ENCODE measurements around the gene FBLIM1. TPM values are rescaled to one million over a fixed set of nuclear protein-coding genes. Genes with fewer than 3 reads are reported as not detected.
A peak's percentile ranks its signal among the peaks of the same experiment; 100 is the strongest.
"Not testable (repeated sequence)": the region's sequence is repeated elsewhere in the genome, so short reads cannot be mapped to it uniquely, and the experiment has no call there.

FBLIM1 gene
- total RNA-seq, 1 experiment from 2014 or later = not detected

- no peaks in the 10 kb centered on the region for H3K4me1 ChIP-seq (ENCODE audit: low read length)
- H3K4me3 ChIP-seq (ENCODE audit: low read length) = no peak overlapping the region
- H3K9me2 ChIP-seq (replicated peaks; ENCODE audit: insufficient read depth, low read length) = no peaks in the 10 kb centered on the region
- H3K9me3 ChIP-seq (ENCODE audit: low read length) = no peaks in the 10 kb centered on the region
- H3K27ac ChIP-seq (ENCODE audit: low read length) = no peak overlapping the region
- no peaks in the 10 kb centered on the region for H3K79me2 ChIP-seq (ENCODE audit: low read length)
- no peak overlapping the region for H3K4me2 ChIP-seq (ENCODE audit: low read depth, low read length, poor library complexity, severe bottlenecking)
- no peaks in the 10 kb centered on the region for H3K27me3 ChIP-seq (ENCODE audit: low read length)
- H2AFZ ChIP-seq (ENCODE audit: low read length) = no peak overlapping the region
- H3K9ac ChIP-seq (ENCODE audit: low read length) = no peak overlapping the region
- DNase-seq = no peak
- no peaks in the 10 kb centered on the region for H4K20me1 ChIP-seq (ENCODE audit: insufficient read depth, low read depth, low read length)
- no peaks in the 10 kb centered on the region for H3K36me3 ChIP-seq (ENCODE audit: insufficient read depth, low read length)
Measured at GRCh38 chr1:15799928-15800835, 41.6 kb downstream of the FBLIM1 start.

- Histone ChIP-seq H3K79me2 (ENCODE audit: low read length) (no peaks in the 10 kb centered on the region), H3K4me2 (ENCODE audit: low read depth, low read length, poor library complexity, severe bottlenecking) (no peak overlapping the region), H3K4me1 (ENCODE audit: low read length) (no peaks in the 10 kb centered on the region), H4K20me1 (ENCODE audit: insufficient read depth, low read depth, low read length) (no peaks in the 10 kb centered on the region), H3K9me2 (replicated peaks; ENCODE audit: insufficient read depth, low read length) (no peaks in the 10 kb centered on the region), H3K9ac (ENCODE audit: low read length) (no peak overlapping the region), H2AFZ (ENCODE audit: low read length) (no peak overlapping the region), H3K27me3 (ENCODE audit: low read length) (no peaks in the 10 kb centered on the region), H3K9me3 (ENCODE audit: low read length) (no peaks in the 10 kb centered on the region), H3K27ac (ENCODE audit: low read length) (no peak overlapping the region), H3K4me3 (ENCODE audit: low read length) (no peak overlapping the region), H3K36me3 (ENCODE audit: insufficient read depth, low read length) (no peaks in the 10 kb centered on the region)
- DNase-seq = no peak
Measured at GRCh38 chr1:15802234-15802965, 43.8 kb downstream of the FBLIM1 start.

GRCh38 chr1:15803380-15803779, 44.8 kb downstream of the FBLIM1 start:
- Histone ChIP-seq H3K4me1 (ENCODE audit: low read length) (no peaks in the 10 kb centered on the region), H3K27ac (ENCODE audit: low read length) (no peak overlapping the region), H3K79me2 (ENCODE audit: low read length) (no peaks in the 10 kb centered on the region), H3K9me2 (replicated peaks; ENCODE audit: insufficient read depth, low read length) (no peaks in the 10 kb centered on the region), H3K9me3 (ENCODE audit: low read length) (no peaks in the 10 kb centered on the region), H2AFZ (ENCODE audit: low read length) (no peak overlapping the region), H3K4me2 (ENCODE audit: low read depth, low read length, poor library complexity, severe bottlenecking) (no peak overlapping the region), H3K27me3 (ENCODE audit: low read length) (no peaks in the 10 kb centered on the region), H3K36me3 (ENCODE audit: insufficient read depth, low read length) (no peaks in the 10 kb centered on the region), H3K4me3 (ENCODE audit: low read length) (no peak overlapping the region), H4K20me1 (ENCODE audit: insufficient read depth, low read depth, low read length) (no peaks in the 10 kb centered on the region), H3K9ac (ENCODE audit: low read length) (no peak overlapping the region)
- DNase-seq = peak; percentile 74

- Histone ChIP-seq H3K79me2 (ENCODE audit: low read length) (no peaks in the 10 kb centered on the region), H3K4me2 (ENCODE audit: low read depth, low read length, poor library complexity, severe bottlenecking) (no peak overlapping the region), H3K9me2 (replicated peaks; ENCODE audit: insufficient read depth, low read length) (no peaks in the 10 kb centered on the region), H3K4me3 (ENCODE audit: low read length) (no peak overlapping the region), H3K4me1 (ENCODE audit: low read length) (no peaks in the 10 kb centered on the region), H3K27ac (ENCODE audit: low read length) (no peak overlapping the region), H3K9ac (ENCODE audit: low read length) (no peak overlapping the region), H3K36me3 (ENCODE audit: insufficient read depth, low read length) (no peaks in the 10 kb centered on the region), H4K20me1 (ENCODE audit: insufficient read depth, low read depth, low read length) (no peaks in the 10 kb centered on the region), H2AFZ (ENCODE audit: low read length) (no peak overlapping the region), H3K27me3 (ENCODE audit: low read length) (no peaks in the 10 kb centered on the region), H3K9me3 (ENCODE audit: low read length) (no peaks in the 10 kb centered on the region)
- no peak for DNase-seq
Measured at GRCh38 chr1:15804060-15804459, 45.5 kb downstream of the FBLIM1 start.

GRCh38 chr1:15807121-15807520, 48.5 kb downstream of the FBLIM1 start:
- Histone ChIP-seq H3K4me2 (ENCODE audit: low read depth, low read length, poor library complexity, severe bottlenecking) (no peak overlapping the region), H3K9me2 (replicated peaks; ENCODE audit: insufficient read depth, low read length) (no peaks in the 10 kb centered on the region), H3K4me3 (ENCODE audit: low read length) (no peak overlapping the region), H4K20me1 (ENCODE audit: insufficient read depth, low read depth, low read length) (no peaks in the 10 kb centered on the region), H2AFZ (ENCODE audit: low read length) (no peak overlapping the region), H3K9me3 (ENCODE audit: low read length) (no peaks in the 10 kb centered on the region), H3K36me3 (ENCODE audit: insufficient read depth, low read length) (no peaks in the 10 kb centered on the region), H3K27ac (ENCODE audit: low read length) (no peak overlapping the region), H3K4me1 (ENCODE audit: low read length) (no peaks in the 10 kb centered on the region), H3K79me2 (ENCODE audit: low read length) (no peaks in the 10 kb centered on the region), H3K9ac (ENCODE audit: low read length) (no peak overlapping the region), H3K27me3 (ENCODE audit: low read length) (no peaks in the 10 kb centered on the region)
- no peak for DNase-seq

- H3K9me3 ChIP-seq (ENCODE audit: low read length); H3K4me2 ChIP-seq (ENCODE audit: low read depth, low read length, poor library complexity, severe bottlenecking); H2AFZ ChIP-seq (ENCODE audit: low read length): not testable (repeated sequence)
Measured at GRCh38 chr1:15807549-15807948, 49.0 kb downstream of the FBLIM1 start, which contains the start of gene UQCRHL. TSS of gene UQCRHL (minus strand) at chr1:15807649. CDS start at chr1:15807649, 0 bp downstream.

GRCh38 chr1:15808955-15809354, 50.4 kb downstream of the FBLIM1 start:
- H3K4me2 ChIP-seq (ENCODE audit: low read depth, low read length, poor library complexity, severe bottlenecking) = no peak overlapping the region
- H3K9me3 ChIP-seq (ENCODE audit: low read length) = no peaks in the 10 kb centered on the region
- no peaks in the 10 kb centered on the region for H3K4me1 ChIP-seq (ENCODE audit: low read length)
- H3K4me3 ChIP-seq (ENCODE audit: low read length) = no peak overlapping the region
- no peaks in the 10 kb centered on the region for H3K27me3 ChIP-seq (ENCODE audit: low read length)
- DNase-seq = no peak
- no peak overlapping the region for H3K27ac ChIP-seq (ENCODE audit: low read length)
- H3K9me2 ChIP-seq (replicated peaks; ENCODE audit: insufficient read depth, low read length) = no peaks in the 10 kb centered on the region
- no peaks in the 10 kb centered on the region for H3K79me2 ChIP-seq (ENCODE audit: low read length)
- no peak overlapping the region for H2AFZ ChIP-seq (ENCODE audit: low read length)
- H4K20me1 ChIP-seq (ENCODE audit: insufficient read depth, low read depth, low read length) = no peaks in the 10 kb centered on the region
- no peaks in the 10 kb centered on the region for H3K36me3 ChIP-seq (ENCODE audit: insufficient read depth, low read length)
- H3K9ac ChIP-seq (ENCODE audit: low read length) = no peak overlapping the region

More at GRCh38 chr1:15807549-15807948, 49.0 kb downstream of the FBLIM1 start, which contains the start of gene UQCRHL:
- H3K9me2 ChIP-seq (replicated peaks; ENCODE audit: insufficient read depth, low read length); H3K36me3 ChIP-seq (ENCODE audit: insufficient read depth, low read length); H3K4me3 ChIP-seq (ENCODE audit: low read length); H3K27ac ChIP-seq (ENCODE audit: low read length); DNase-seq; H3K4me1 ChIP-seq (ENCODE audit: low read length); H3K27me3 ChIP-seq (ENCODE audit: low read length); H3K9ac ChIP-seq (ENCODE audit: low read length); H3K79me2 ChIP-seq (ENCODE audit: low read length); H4K20me1 ChIP-seq (ENCODE audit: insufficient read depth, low read depth, low read length): not testable (repeated sequence)

GRCh38 chr1:15810073-15810472, 51.5 kb downstream of the FBLIM1 start:
- no peaks in the 10 kb centered on the region for H3K4me1 ChIP-seq (ENCODE audit: low read length)
- no peaks in the 10 kb centered on the region for H3K79me2 ChIP-seq (ENCODE audit: low read length)
- no peaks in the 10 kb centered on the region for H3K9me2 ChIP-seq (replicated peaks; ENCODE audit: insufficient read depth, low read length)
- H2AFZ ChIP-seq (ENCODE audit: low read length) = no peak overlapping the region
- no peak overlapping the region for H3K4me2 ChIP-seq (ENCODE audit: low read depth, low read length, poor library complexity, severe bottlenecking)
- no peaks in the 10 kb centered on the region for H3K36me3 ChIP-seq (ENCODE audit: insufficient read depth, low read length)
- H3K9me3 ChIP-seq (ENCODE audit: low read length) = no peaks in the 10 kb centered on the region
- no peaks in the 10 kb centered on the region for H3K27me3 ChIP-seq (ENCODE audit: low read length)
- no peak overlapping the region for H3K27ac ChIP-seq (ENCODE audit: low read length)
- H3K4me3 ChIP-seq (ENCODE audit: low read length) = no peak overlapping the region
- H3K9ac ChIP-seq (ENCODE audit: low read length) = no peak overlapping the region
- no peak for DNase-seq
- no peaks in the 10 kb centered on the region for H4K20me1 ChIP-seq (ENCODE audit: insufficient read depth, low read depth, low read length)
